OCI-LY7 (cell line): Measurements from ENCODE around the gene CRHR1. TPM values are rescaled to one million over a fixed set of nuclear protein-coding genes. Genes with fewer than 3 reads are reported as not detected.

Source experiments
- BruUV-seq: library from RNA; stranded (reverse); fragments of 400-500 nt; replicated peaks from 2 replicates; lab custom pipeline; 2021; lab: Mats Ljungman, UMichigan
- CTCF ChIA-PET: fragments of 300-600 bp; sonication (Branson Sonifier 250); formaldehyde crosslinking; loops from one replicate; lab custom pipeline; 2022; ENCODE audit warnings: antibody characterized with exemption; ENCODE audit not compliant: unreplicated experiment; lab: Charles Lee
- POLR2A ChIA-PET: fragments of 300-600 bp; sonication (Branson Sonifier 250); formaldehyde crosslinking; loops from one replicate; lab custom pipeline; 2022; ENCODE audit warnings: antibody characterized with exemption; lab: Charles Lee
- DNase-seq: peaks from one replicate; pipeline ENCODE4 v3.0.0-alpha.2; 2015; ENCODE audit warnings: low spot score
- H2AFZ ChIP-seq: fragments of 200-600 bp; sonication (generic), shearing (Covaris generic); 2 replicates; pipeline ENCODE4 v1.6.1; 2014; ENCODE audit warnings: mild to moderate bottlenecking, antibody characterized with exemption, low read length, moderate library complexity
- H3K27ac ChIP-seq: fragments of 200-600 bp; sonication (generic); 2 replicates; pipeline ENCODE4 v1.5.1; 2014; ENCODE audit warnings: mixed run types, low read depth, mild to moderate bottlenecking, moderate library complexity, low read length, inconsistent platforms; ENCODE audit not compliant: poor library complexity, severe bottlenecking
- H3K36me3 ChIP-seq: fragments of 200-600 bp; sonication (generic); 2 replicates; pipeline ENCODE4 v1.6.1; 2014; ENCODE audit warnings: mild to moderate bottlenecking, antibody characterized with exemption, low read length, moderate library complexity, mixed read lengths; ENCODE audit not compliant: insufficient read depth
- H3K4me1 ChIP-seq: fragments of 200-600 bp; sonication (generic); 2 replicates; pipeline ENCODE4 v1.5.1; 2014; ENCODE audit warnings: mild to moderate bottlenecking, low read length; ENCODE audit not compliant: insufficient read depth, poor library complexity, severe bottlenecking
- H3K4me2 ChIP-seq: fragments of 200-600 bp; sonication (generic); 2 replicates; pipeline ENCODE4 v1.6.1; 2014; ENCODE audit warnings: mild to moderate bottlenecking, low read length
- H3K4me3 ChIP-seq: fragments of 200-600 bp; sonication (generic); 2 replicates; pipeline ENCODE4 v1.5.1; 2014; ENCODE audit warnings: mild to moderate bottlenecking, low read depth, low read length; ENCODE audit not compliant: poor library complexity, severe bottlenecking
- H3K79me2 ChIP-seq: fragments of 200-600 bp; sonication (generic); 2 replicates; pipeline ENCODE4 v1.6.1; 2016; ENCODE audit warnings: low read depth, mild to moderate bottlenecking, low read length, moderate library complexity, mixed read lengths; ENCODE audit not compliant: insufficient read depth
- H3K9me2 ChIP-seq: fragments of 200-600 bp; sonication (generic); 2 replicates; pipeline ENCODE4 v1.6.1; 2016; ENCODE audit warnings: mild to moderate bottlenecking, low read length, mixed read lengths; ENCODE audit not compliant: insufficient read depth
- H3K9me3 ChIP-seq: fragments of 200-600 bp; sonication (generic); 2 replicates; pipeline ENCODE4 v1.6.1; 2014; ENCODE audit warnings: mild to moderate bottlenecking, mixed run types, low read length, mixed read lengths
- H4K20me1 ChIP-seq: fragments of 200-600 bp; sonication (generic); 2 replicates; pipeline ENCODE4 v1.6.1; 2014; ENCODE audit warnings: mild to moderate bottlenecking, antibody characterized with exemption, low read length, moderate library complexity, mixed read lengths; ENCODE audit not compliant: insufficient read depth
- CTCF ChIP-seq: fragments of 200-600 bp; sonication (generic); conservative IDR thresholded peaks from 2 replicates; pipeline ENCODE4 v1.5.1; 2014; ENCODE audit warnings: mild to moderate bottlenecking, antibody characterized with exemption, low read length, moderate library complexity, mixed read lengths
- EZH2phosphoT487 ChIP-seq: fragments of 200-600 bp; sonication (generic); IDR thresholded peaks from 2 replicates; pipeline ENCODE4 v1.6.1; 2018; ENCODE audit warnings: low read depth, borderline replicate concordance, mild to moderate bottlenecking, mixed run types, antibody characterized with exemption, low read length, moderate library complexity, mixed read lengths
- intact Hi-C: fragments of 100-400 bp; cut with micrococcal nuclease; formaldehyde crosslinking; loops from one replicate; pipeline ENCODE4 v1.10.0; 2022; ENCODE audit not compliant: unreplicated experiment
- total RNA-seq, 2 experiments: library from RNA; depleted of rRNA in 1 of 2; stranded (reverse); fragments of >200 nt in 1 of 2; shearing (Covaris generic) in 1 of 2; gene quantifications; 2 replicates each; pipeline ENCODE4 v1.2.3, GENCODE V29; 2014 to 2022

Gene CRHR1
- total RNA-seq, 2 experiments from 2014 or later = not detected

- H3K4me2 ChIP-seq = no peak overlapping the region
- no peak overlapping the region for H2AFZ ChIP-seq
- no peaks in the 10 kb centered on the region for H3K4me1 ChIP-seq
- H3K9me3 ChIP-seq = no peaks in the 10 kb centered on the region
- H3K27ac ChIP-seq = no peak overlapping the region
- CTCF ChIA-PET = no interaction called here
- DNase-seq = no peak
- H3K4me3 ChIP-seq = no peak overlapping the region
- no peaks in the 10 kb centered on the region for H3K36me3 ChIP-seq
- no peaks in the 10 kb centered on the region for H4K20me1 ChIP-seq
- intact Hi-C loops = no loop called here
- no peaks in the 10 kb centered on the region for H3K9me2 ChIP-seq
- no peaks in the 10 kb centered on the region for H3K79me2 ChIP-seq
- TF ChIP-seq EZH2phosphoT487 (no peak), CTCF (no peak)
- POLR2A ChIA-PET = no interaction called here
- no TSS peak for BruUV-seq
These were observed 33.2 kb upstream of the CRHR1 start for GRCh38 chr17:45750779-45751440.

GRCh38 chr17:45751466-45751865, 32.7 kb upstream of the CRHR1 start:
- Histone ChIP-seq H3K79me2 (no peaks in the 10 kb centered on the region), H2AFZ (no peak overlapping the region), H3K9me3 (no peaks in the 10 kb centered on the region), H3K9me2 (no peaks in the 10 kb centered on the region), H3K27ac (no peak overlapping the region), H4K20me1 (no peaks in the 10 kb centered on the region), H3K4me3 (no peak overlapping the region), H3K36me3 (no peaks in the 10 kb centered on the region), H3K4me1 (no peaks in the 10 kb centered on the region), H3K4me2 (no peak overlapping the region)
- ChIA-PET POLR2A (no interaction called here), CTCF (no interaction called here)
- BruUV-seq = no TSS peak
- TF ChIP-seq EZH2phosphoT487 (no peak), CTCF (no peak)
- DNase-seq = no peak
- intact Hi-C loops = no loop called here

- Histone ChIP-seq H2AFZ (no peak overlapping the region), H3K4me3 (no peak overlapping the region), H3K9me2 (no peaks in the 10 kb centered on the region), H3K36me3 (no peaks in the 10 kb centered on the region), H3K9me3 (no peaks in the 10 kb centered on the region), H3K4me1 (no peaks in the 10 kb centered on the region), H4K20me1 (no peaks in the 10 kb centered on the region), H3K27ac (no peak overlapping the region), H3K4me2 (no peak overlapping the region), H3K79me2 (no peaks in the 10 kb centered on the region)
- no TSS peak for BruUV-seq
- TF ChIP-seq EZH2phosphoT487 (no peak), CTCF (no peak)
- DNase-seq = no peak
- CTCF ChIA-PET = no interaction called here
- POLR2A ChIA-PET = no interaction called here
- intact Hi-C loops = no loop called here
These were observed 31.9 kb upstream of the CRHR1 start for GRCh38 chr17:45752246-45752645.
